ENCODE data around the gene LYSMD4.

The LYSMD4 gene

GRCh38 chr15:99703603-99704443 is 29.4 kb downstream of the LYSMD4 start:
- no peak for DNase-seq

DNA sequence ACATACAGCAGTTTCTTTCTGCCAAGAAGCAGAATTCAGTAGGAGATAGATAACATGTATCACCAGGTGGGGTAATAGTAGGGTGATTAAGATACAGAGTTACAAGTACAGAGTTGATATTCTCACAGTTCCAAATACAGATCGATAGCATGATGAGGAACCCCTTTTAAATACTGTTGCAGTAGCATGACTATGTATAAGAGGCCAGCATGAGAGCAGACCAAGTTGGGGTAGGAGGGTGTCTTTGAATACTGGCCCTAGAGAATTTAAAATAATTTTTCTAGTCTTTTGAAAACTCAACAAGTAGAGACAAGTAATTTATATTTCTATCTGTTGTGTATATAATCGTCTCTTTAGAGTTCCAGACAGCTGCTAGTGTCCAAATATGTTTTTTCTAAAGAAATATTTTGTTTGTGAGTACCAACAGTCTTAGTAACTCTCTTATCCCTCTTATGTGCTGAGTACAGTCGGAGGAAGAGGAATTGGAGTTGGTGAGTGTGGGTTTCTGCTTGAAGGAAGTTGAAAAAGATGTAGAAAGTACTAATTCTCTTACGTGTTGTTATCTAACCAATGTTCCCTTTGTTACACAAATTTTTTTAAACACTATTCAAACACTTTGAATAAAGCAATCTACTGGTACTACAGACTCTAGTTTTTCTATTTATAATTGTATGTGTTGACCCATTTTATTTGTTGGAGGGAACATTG is 30.2 kb downstream of the LYSMD4 start:
- no peak for DNase-seq

DNA sequence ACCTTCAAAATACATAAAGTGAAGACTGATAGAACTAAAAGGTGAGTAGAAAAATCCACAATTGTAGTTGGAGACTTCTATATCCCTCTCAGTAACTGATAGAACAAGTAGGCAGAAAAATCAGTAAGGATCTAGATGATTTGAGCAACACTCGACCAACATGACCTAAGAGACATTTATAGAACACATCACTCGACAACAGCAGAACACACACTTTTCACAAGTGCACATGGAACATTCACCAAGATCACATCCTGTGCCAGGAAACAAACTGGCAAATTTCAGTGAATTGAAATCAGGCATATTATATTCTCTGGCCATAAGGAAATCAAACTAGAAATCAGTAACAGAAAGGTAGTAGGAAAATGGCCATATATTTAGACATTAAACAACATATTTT is 37.1 kb downstream of the LYSMD4 start:
- DNase-seq: no peak

GRCh38 chr15:99692825-99693224 is 40.4 kb downstream of the LYSMD4 start:
- no peak for DNase-seq

DNA sequence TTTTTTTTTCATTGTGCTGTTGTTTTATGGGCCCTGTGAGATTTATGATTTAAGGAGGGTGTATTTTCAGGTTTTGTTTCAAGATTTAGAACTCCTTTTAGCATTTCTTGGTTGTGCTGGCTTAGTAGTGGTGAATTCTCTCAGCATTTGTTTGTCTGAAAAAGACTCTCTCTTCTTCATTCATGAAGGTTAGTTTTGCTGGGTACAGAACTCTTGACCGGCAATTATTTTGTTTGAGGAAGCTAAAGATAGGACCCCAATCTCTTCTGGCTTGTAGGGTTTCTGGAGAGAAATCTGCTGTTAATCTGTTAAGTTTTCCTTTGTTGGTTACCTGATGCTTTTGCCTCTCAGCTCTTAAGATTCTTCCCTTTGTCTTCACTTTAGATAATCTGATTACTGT is 46.9 kb downstream of the LYSMD4 start:
- DNase-seq: no peak

DNA sequence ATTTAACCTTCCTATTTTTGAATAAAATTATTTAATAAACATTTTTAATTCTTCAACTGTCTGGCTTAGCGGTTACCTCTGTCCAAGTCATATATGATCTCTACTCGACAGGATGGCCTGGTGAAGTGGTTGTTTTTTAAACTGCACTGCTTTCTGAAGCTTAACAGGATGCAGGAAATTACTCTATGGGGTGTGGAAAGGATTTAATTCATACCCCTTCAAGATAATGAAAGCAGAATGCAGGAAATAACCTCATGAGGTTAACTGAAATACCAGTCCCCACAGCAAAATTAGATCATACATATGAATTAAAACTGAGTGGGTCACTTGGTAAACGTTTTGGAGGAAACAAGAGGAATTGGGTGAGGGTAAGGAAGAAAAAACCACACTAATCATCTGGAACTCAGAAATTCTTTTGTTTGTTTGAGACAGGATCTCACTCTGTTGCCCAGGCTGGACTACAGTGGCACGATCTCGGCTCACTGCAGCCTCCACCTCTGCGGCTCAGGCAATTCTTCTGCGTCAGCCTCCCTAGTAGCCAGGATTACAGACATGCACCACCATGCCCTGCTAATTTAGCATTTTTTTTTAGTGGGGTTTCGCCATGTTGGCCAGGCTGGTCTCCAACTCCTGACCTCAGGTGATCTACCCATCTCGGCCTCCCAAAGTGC is 50.1 kb downstream of the LYSMD4 start:
- DNase-seq: no peak

GRCh38 chr15:99682455-99682854 is 50.8 kb downstream of the LYSMD4 start:
- no peak for DNase-seq

DNA sequence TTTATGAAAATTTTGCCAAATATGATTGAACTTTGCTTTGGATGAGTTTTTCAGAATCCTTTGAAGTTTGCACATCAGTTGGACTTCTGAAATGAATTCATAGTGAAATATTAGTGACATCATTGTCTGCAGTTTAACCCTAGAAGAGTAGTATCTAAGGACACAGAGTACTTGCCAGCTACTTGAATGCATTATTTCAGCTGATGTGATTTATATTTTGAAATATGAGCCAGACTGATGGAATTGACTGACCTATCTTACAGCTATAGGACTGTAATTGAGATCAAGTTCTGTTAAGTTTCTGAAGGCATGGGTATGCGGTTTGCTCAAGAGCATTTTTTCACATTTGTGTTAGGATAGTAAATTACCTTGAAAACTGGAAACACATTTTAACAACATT is 51.2 kb downstream of the LYSMD4 start:
- no peak for DNase-seq

GRCh38 chr15:99680276-99680675 is 53.0 kb downstream of the LYSMD4 start:
- no peak for DNase-seq

DNA sequence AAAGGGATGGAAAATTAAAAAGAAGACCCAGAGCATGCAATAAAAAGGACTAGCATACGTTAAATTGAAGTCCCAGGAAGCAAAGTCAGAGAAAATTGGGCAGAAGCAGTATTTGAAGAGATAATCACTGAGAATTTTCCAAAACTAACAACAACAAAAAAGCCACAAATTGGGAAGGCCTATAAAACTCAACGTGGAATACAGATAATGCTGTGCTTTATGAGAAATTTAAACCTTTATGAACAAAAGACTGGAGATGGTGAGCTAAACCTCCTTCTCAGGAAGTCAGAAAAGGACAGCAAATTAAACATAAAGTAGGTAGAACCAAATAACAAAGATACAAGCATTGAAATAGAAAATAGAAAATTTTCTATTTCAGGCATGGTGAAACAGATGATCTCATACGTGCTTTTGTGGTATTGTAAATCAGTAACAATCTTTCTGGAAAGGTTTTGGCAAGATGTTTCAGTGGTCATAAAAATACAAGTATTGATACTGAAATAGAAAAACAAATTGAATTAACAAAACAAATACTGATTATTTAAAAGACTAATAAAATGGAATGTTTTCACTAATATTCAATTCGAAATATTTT is 55.6 kb downstream of the LYSMD4 start:
- DNase-seq: no peak

All from NCI-H187 treated with DMSO at 0.1 percent for 48 hours (cell line).